Hepatocyte (in vitro differentiated cells): Measurements from ENCODE around the gene HS6ST1.

Experiments
- EZH2 ChIP-seq: fragments of 200-600 bp; sonication (generic); IDR thresholded peaks from 2 replicates; pipeline ENCODE4 v1.6.1; 2016; ENCODE audit warnings: antibody characterized with exemption, mild to moderate bottlenecking, borderline replicate concordance
- EZH2phosphoT487 ChIP-seq: fragments of 200-600 bp; sonication (generic); IDR thresholded peaks from one replicate; pipeline ENCODE4 v1.6.1; 2018; ENCODE audit warnings: antibody characterized with exemption, mild to moderate bottlenecking, low read depth, moderate library complexity; ENCODE audit not compliant: unreplicated experiment, severe bottlenecking
- TF ChIP-seq, protein P1 (sequence below): fragments of 200-600 bp; sonication (generic); IDR thresholded peaks from 2 replicates; pipeline ENCODE4 v1.5.1; 2016; ENCODE audit warnings: antibody characterized with exemption, mild to moderate bottlenecking; ENCODE audit not compliant: poor library complexity

DNA sequence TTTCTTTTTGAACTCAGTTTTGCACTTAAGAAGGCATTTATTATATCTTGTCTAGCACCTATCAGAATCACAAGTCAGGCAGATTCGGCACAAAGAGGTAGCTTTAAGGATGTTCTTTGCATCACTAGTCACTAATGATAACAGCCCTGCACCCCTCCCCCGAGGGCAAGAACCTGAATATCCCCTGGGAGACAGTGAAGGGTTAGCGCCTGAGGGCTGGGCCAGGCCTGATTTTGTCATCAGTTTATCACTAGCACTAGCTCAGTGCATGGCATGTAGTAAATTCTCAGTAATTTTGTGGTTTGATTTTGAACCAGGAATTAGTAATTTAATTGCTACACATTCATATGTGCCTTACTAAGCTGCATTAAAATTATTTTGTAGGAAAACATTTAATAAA is 23.9 kb upstream of the HS6ST1 start:
- TF ChIP-seq EZH2phosphoT487 (no peak), EZH2 (no peak)
- TF ChIP-seq, protein P1, sequence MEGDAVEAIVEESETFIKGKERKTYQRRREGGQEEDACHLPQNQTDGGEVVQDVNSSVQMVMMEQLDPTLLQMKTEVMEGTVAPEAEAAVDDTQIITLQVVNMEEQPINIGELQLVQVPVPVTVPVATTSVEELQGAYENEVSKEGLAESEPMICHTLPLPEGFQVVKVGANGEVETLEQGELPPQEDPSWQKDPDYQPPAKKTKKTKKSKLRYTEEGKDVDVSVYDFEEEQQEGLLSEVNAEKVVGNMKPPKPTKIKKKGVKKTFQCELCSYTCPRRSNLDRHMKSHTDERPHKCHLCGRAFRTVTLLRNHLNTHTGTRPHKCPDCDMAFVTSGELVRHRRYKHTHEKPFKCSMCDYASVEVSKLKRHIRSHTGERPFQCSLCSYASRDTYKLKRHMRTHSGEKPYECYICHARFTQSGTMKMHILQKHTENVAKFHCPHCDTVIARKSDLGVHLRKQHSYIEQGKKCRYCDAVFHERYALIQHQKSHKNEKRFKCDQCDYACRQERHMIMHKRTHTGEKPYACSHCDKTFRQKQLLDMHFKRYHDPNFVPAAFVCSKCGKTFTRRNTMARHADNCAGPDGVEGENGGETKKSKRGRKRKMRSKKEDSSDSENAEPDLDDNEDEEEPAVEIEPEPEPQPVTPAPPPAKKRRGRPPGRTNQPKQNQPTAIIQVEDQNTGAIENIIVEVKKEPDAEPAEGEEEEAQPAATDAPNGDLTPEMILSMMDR: no peak
